ENCODE data around the gene POLR2C.

POLR2C gene

DNA sequence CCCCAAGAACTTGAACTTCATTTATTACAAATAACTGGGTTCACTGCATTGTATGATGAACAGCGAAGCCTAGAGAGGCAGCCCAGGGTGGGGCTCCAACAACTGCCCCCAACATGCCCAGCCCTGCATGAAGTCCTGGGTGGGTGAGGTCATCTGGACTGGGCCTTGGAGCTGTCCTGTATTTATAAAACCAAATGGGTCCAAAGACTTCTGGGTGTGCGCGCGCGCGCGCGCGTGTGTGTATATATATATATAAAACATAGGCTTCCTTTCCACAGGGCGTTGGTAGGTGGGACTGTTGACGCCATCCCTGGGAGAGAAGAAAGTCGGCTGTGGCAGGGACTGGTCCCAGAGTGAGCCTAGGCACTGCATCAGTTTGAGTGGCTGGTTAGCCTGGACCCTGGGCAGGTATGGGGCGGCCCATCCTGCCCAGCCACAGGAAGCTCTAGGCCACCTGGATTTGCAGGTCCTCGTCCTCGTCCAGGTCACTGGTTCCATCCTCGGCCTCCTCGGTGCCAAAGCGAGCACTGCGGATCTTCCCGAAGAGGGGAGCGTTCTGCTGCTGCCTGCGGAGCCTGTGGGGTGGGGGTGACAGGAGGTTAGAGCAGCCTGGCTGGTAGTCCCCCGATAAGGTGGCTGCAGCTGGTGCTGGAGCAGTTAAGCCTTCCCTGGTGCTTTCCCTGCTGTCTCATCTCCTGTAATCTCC is 50.0 kb downstream of the POLR2C start:
- TF ChIP-seq CTCF (IDR thresholded peaks at IDR 0.05; ENCODE audit: low read depth, low read length), result no peak
- no peak overlapping the region for H3K4me3 ChIP-seq (ENCODE audit: low read depth, low read length)
- DNase-seq, result peak; percentile 54
- no peaks in the 10 kb centered on the region for H3K9me3 ChIP-seq (ENCODE audit: severe bottlenecking)
- H3K27me3 ChIP-seq (ENCODE audit: insufficient read depth, low read depth, severe bottlenecking), result no peaks in the 10 kb centered on the region
- H3K36me3 ChIP-seq, result no peaks in the 10 kb centered on the region
- peak overlapping the region; percentile 41 for H3K27ac ChIP-seq

DNA sequence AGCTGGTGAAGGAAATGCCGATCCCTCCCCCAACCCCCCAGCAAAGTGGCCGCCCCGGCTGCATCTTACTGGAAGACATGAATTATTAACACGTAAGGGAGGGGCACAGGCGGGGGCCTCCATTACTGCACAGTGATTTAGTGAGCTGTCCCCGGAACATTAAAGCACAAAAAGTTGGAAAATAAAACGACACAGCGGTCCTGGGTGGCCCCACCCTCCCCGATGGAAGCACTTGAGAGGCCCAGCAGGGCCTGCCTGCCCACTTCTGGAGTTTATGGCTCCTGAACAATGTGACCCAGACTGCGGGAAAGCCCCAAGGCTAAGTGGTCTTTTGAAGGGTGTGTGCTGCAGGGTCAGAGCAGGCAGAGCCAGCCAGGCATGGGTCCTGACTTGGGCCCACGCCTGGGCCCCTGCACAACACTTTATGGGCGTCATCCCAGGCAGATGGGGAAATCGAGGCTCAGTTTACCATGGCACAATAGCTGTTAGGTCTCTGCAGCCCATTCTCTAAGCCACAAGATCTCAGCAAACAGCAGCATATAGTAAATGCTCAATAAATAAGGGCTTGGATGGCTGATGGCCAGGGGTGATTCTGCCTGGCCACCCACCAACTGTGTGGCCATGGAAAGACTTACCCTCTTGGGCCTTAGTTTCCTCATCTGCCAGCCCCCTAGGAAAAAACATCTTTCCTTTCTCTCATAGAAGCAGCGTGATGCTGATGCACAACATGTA is 51.1 kb downstream of the POLR2C start:
- H3K36me3 ChIP-seq, result no peaks in the 10 kb centered on the region
- H3K4me3 ChIP-seq (ENCODE audit: low read depth, low read length), result no peak overlapping the region
- DNase-seq, result no peak
- TF ChIP-seq CTCF (IDR thresholded peaks at IDR 0.05; ENCODE audit: low read depth, low read length), result no peak
- no peaks in the 10 kb centered on the region for H3K27me3 ChIP-seq (ENCODE audit: insufficient read depth, low read depth, severe bottlenecking)
- H3K9me3 ChIP-seq (ENCODE audit: severe bottlenecking), result no peaks in the 10 kb centered on the region
- no peak overlapping the region for H3K27ac ChIP-seq

- Histone ChIP-seq H3K4me3 (ENCODE audit: low read depth, low read length) (no peak overlapping the region), H3K36me3 (no peaks in the 10 kb centered on the region), H3K27ac (no peak overlapping the region), H3K9me3 (ENCODE audit: severe bottlenecking) (no peaks in the 10 kb centered on the region), H3K27me3 (ENCODE audit: insufficient read depth, low read depth, severe bottlenecking) (no peaks in the 10 kb centered on the region)
- no peak for DNase-seq
- no peak for TF ChIP-seq CTCF (IDR thresholded peaks at IDR 0.05; ENCODE audit: low read depth, low read length)
These were observed 51.9 kb downstream of the POLR2C start for GRCh38 chr16:57514371-57514770.

DNA sequence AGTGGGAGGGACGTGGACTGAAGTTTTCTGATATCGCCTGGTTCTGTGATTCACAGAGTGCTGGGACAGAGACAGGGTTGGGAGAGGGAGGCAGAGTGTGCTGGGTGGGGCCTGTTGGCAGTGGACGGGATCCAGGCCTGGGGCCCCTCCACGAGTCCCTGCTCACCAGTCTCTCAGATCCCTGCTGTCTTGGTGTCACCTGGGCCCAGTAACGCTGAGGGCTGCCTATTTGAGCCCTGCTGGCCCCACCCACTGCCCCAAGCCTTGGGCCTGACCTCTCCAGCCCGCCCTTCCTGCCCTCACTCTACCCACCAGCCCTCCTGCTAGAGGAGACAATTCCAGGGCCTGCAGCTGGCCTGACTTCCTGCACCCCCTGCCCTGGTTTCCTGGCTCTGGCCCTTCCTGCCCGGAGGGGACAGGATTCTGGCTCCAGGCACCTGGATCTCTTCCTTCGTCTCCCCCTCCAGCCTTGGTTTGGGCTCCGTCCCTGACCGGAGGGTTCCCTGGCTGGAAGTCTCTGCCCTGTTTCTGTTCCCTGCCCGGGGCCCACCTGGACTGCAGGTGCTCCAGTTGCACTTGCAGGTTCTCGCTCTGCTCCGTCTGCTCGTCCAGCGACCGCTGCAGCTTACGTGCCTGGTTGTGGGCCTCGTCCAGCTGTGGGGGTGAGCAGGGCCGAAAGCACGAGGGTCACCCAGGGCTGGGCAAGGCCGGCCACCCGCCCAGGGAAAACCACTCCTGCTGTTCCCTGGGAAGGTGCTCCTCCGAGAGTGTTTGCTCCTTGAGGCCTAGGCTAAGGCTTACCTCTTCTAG is 52.5 kb downstream of the POLR2C start:
- Histone ChIP-seq H3K9me3 (ENCODE audit: severe bottlenecking) (no peaks in the 10 kb centered on the region), H3K27me3 (ENCODE audit: insufficient read depth, low read depth, severe bottlenecking) (no peaks in the 10 kb centered on the region), H3K36me3 (no peaks in the 10 kb centered on the region), H3K4me3 (ENCODE audit: low read depth, low read length) (no peak overlapping the region), H3K27ac (no peak overlapping the region)
- no peak for DNase-seq
- no peak for TF ChIP-seq CTCF (IDR thresholded peaks at IDR 0.05; ENCODE audit: low read depth, low read length)

GRCh38 chr16:57516176-57516725 is 53.8 kb downstream of the POLR2C start:
- no peak overlapping the region for H3K4me3 ChIP-seq (ENCODE audit: low read depth, low read length)
- no peak for TF ChIP-seq CTCF (IDR thresholded peaks at IDR 0.05; ENCODE audit: low read depth, low read length)
- H3K9me3 ChIP-seq (ENCODE audit: severe bottlenecking), result no peaks in the 10 kb centered on the region
- DNase-seq, result no peak
- H3K27me3 ChIP-seq (ENCODE audit: insufficient read depth, low read depth, severe bottlenecking), result no peaks in the 10 kb centered on the region
- H3K36me3 ChIP-seq, result no peaks in the 10 kb centered on the region
- H3K27ac ChIP-seq, result no peak overlapping the region
